Measurements from ENCODE around the gene CCDC9. TPM values are rescaled to one million over a fixed set of nuclear protein-coding genes. Genes with fewer than 3 reads are reported as not detected.
A peak's percentile ranks its signal among the peaks of the same experiment; 100 is the strongest.
"Not testable (repeated sequence)": the region's sequence is repeated elsewhere in the genome, so short reads cannot be mapped to it uniquely, and the experiment has no call there.

The CCDC9 gene
- polyA plus RNA-seq, 3 donors, result 20.6 to 30.1 (median 25.0) TPM

GRCh38 chr19:47274891-47275761 is 18.8 kb downstream of the CCDC9 start:
- no peak for DNase-seq (ENCODE audit: extremely low read depth in 1 of 11, low read depth in 9 of 11, low spot score in 4 of 11)

- no peak for DNase-seq (ENCODE audit: extremely low read depth in 1 of 11, low read depth in 9 of 11, low spot score in 4 of 11)
Observed at GRCh38 chr19:47275791-47276461, 19.6 kb downstream of the CCDC9 start.

DNA sequence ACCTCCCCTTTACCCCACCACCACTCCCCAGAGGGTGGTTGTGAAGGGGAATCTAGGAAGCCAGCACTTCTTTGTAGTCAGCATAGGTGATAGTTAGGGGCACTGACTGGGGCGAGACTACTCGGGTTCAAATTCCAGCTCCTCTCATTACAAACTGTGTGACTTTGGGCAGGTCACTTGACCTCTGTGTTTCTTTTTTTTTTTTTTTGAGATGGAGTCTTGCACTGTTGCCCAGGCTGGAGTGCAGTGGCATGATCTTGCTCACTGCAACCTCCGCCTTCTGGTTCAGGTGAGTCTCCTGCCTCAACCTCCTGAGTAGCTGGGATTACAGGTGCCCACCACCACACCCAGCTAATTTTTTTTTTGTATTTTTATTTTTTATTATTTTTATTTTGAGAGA is 20.2 kb downstream of the CCDC9 start:
- not testable (repeated sequence) for DNase-seq (ENCODE audit: extremely low read depth in 1 of 11, low read depth in 9 of 11, low spot score in 4 of 11)

GRCh38 chr19:47280183-47280797 is 24.0 kb downstream of the CCDC9 start:
- DNase-seq (ENCODE audit: extremely low read depth in 1 of 11, low read depth in 9 of 11, low spot score in 4 of 11), result no peak

DNA sequence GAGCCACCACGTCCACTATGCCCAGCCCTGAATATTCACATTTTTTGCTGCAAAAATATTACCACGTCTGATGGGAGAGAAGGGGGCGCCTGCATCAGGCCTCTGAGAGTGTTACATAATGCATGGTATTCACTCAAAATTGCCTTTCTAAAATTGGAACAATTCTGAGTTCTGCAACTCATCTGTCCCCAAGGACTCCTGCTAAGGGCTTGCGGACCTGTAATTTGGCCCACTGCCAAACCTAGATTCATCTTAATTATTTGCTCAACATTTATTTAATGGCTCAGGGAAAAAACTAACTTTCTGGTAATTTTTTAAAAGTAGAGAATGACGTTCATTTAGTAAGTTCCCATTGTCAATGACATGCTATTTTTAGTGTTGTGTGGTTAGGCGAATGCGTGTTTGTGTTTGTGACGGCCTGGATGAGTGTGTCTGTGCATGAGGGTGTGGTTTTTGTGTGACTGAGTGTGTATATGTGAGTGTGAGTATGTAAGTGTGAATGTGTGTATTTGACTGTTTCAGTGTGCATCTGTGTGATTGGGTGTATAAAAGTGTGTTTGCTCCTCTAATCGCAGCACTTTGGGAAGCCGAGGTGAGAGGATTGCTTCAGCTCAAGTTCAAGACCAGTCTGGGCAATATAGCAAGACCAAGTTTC is 27.2 kb downstream of the CCDC9 start:
- no peak for DNase-seq (ENCODE audit: extremely low read depth in 1 of 11, low read depth in 9 of 11, low spot score in 4 of 11)

DNA sequence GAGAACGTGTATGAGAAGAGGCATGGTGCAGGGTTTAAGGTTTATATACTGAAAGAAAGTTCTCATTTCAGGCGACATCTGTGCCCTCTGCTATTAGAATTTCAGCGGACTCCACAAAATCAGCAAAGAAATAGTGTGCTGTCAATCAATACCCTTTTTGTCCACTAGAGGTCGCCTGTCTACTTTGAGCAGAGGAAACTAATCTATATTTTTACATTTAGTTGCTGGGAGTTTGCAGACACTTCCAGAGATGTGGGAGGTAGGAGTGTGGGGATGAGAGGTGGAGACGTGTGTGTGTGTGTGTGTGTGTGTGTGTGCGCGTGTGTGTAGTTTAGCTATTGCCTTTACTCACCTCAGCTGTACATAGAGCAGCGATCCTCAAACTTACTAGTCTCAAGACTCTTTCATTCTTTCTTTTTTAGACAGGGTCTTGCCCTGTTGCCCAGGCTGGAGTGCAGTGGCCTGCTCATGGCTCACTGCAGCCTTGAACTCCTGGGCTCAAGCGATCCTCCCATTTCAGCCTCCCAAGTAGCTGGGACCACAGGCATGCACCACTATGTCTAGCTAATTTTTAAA is 28.1 kb downstream of the CCDC9 start:
- peak in 5 of 11 donors; percentile 44 to 66 (median 61) for DNase-seq (ENCODE audit: extremely low read depth in 1 of 11, low read depth in 9 of 11, low spot score in 4 of 11)

DNA sequence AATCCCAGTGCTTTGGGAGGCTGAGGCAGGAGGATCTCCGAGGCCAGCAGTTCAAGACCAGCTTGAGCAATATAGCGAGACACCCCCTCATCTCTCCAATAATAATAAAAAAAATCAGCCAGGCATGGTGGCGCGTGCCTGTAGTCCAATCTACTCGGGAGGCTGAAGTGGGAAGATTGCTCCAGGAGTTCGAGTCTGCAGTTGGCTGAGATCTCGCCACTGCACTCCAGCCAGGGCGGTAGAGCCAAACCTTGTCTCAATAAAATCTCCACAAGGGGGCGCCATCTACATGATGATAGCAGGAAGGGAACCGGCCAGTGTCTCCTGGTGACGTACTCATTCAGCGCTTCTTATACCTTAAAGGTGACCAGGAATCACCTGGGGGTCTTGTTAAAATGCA is 39.7 kb downstream of the CCDC9 start:
- peak in 8 of 11 donors; percentile 47 to 80 (median 62) for DNase-seq (ENCODE audit: extremely low read depth in 1 of 11, low read depth in 9 of 11, low spot score in 4 of 11)

DNA sequence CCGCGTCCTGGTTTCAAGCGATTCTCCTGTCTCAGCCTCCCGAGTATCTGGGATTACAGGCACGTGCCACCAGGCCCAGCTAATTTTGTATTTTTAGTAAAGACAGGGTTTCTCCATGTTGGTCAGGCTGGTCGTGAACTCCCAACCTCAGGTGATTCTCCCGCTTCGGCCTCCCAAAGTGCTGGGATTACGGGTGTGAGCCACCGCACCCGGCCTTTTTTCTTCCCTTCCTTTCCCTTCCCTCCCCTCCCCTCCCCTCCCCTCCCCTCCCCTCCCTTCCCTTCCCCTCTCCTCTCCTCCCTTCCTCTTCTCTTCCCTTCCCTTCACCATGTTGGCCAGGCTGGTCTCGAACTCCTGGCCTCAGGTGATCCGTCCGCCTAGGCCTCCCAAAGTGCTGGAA is 44.5 kb downstream of the CCDC9 start:
- not testable (repeated sequence) for DNase-seq (ENCODE audit: extremely low read depth in 1 of 11, low read depth in 9 of 11, low spot score in 4 of 11)

DNA sequence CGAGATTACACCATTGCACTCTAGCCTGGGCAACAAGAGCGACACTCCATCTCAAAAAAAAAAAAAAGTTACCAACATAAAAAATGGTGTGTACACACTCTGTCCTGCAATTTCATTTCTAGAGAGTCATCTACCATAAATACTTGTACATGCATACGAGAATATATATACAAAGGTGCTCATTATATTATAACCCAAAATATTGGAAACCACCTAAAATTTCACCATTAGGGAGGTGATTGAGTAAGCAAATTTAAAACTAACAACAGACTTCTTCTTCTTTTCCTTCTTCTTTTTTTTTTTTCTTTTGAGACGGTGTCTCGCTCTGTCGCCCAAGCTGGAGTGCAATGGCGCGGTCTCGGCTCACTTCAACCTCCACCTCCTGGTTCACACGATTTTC is 45.9 kb downstream of the CCDC9 start:
- DNase-seq (ENCODE audit: extremely low read depth in 1 of 11, low read depth in 9 of 11, low spot score in 4 of 11), result no peak

GRCh38 chr19:47303966-47304365 is 47.6 kb downstream of the CCDC9 start:
- DNase-seq (ENCODE audit: extremely low read depth in 1 of 11, low read depth in 9 of 11, low spot score in 4 of 11), result no peak

- peak in 3 of 11 donors; percentile 17 to 49 (median 21) for DNase-seq (ENCODE audit: extremely low read depth in 1 of 11, low read depth in 9 of 11, low spot score in 4 of 11)
Observed at GRCh38 chr19:47305309-47305751, 49.0 kb downstream of the CCDC9 start.

DNA sequence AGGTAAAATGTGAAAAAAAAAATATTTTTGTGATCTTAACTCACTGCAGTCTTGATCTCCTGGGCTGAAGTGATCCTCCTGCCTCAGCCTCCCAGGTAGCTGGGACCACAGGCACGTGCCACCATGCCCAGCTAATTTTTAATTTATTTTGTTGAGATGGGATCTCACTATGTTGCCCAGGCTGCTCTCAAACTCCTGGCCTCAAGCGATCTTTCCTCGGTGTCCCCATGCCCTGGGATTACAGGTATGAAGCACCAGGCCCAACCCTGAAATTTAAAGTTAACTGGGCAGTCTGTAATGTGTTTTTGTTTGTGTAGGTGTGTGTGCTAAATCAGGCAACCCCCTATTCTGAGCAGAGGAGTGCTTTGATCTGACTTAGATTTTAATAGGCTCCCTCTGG is 50.0 kb downstream of the CCDC9 start:
- DNase-seq (ENCODE audit: extremely low read depth in 1 of 11, low read depth in 9 of 11, low spot score in 4 of 11), result no peak

DNA sequence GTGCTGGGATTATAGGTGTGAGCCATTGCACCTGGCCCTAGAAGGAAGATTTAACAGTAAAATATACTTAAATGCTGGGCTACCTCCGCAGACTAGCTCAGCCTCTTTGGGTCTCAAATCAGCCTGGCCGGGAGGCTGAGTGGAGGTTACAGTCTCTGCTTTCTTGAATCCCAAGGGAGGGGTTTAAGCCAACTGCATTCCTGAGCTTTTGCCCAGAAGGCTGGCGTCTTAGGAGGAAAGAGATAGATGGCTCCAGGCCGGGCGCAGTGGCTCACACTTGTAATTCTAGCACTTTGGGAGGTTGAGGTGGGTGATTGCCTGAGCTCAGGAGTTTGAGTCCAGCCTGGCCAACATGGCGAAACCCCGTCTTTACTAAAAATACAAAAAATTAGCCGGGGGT is 52.7 kb downstream of the CCDC9 start:
- no peak for DNase-seq (ENCODE audit: extremely low read depth in 1 of 11, low read depth in 9 of 11, low spot score in 4 of 11)

- no peak for DNase-seq (ENCODE audit: extremely low read depth in 1 of 11, low read depth in 9 of 11, low spot score in 4 of 11)
Observed at GRCh38 chr19:47309608-47310007, 53.3 kb downstream of the CCDC9 start, which contains the start of gene C5AR1. Gene C5AR1 (plus strand): TSS chr19:47309861. CDS start chr19:47309896, 35 bp downstream.

DNA sequence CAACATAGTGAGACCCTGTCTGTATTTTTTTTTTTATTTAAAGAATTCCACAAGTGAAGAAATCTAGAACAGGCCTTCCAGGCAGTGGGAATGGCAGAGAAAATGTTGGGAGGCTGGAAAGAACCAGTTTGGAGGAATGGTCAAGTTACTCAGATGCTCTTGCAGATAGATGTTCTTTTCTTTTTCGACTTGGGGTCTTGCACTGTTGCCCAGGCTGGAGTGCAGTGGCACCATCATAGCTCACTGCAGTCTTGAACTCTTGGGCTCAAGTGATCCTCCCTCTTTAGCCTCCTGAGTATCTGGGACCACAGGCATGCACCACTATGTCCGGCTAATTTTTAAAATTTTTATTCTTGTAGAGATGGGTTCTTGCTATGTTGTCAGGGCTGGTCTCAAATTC is 54.0 kb downstream of the CCDC9 start:
- no peak for DNase-seq (ENCODE audit: extremely low read depth in 1 of 11, low read depth in 9 of 11, low spot score in 4 of 11)

DNA sequence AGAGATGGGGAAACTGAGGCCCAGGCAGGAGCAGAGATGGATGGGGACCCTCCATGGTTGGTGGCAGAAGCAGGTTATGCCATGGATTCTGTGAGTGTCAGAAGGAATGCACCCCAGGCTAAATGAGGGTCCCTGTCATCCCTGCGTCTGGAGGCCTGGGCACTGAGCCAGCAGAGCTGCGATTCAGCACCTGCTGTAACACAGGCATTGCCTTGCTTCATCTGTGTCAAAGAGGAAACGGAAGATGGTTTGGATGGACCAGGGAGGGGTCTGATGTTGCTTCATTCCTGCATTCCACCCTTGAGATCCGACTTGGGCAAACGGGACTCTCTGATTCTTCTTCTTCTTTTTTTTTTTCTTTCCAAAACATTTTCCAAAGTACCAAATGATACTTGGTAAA is 54.5 kb downstream of the CCDC9 start:
- DNase-seq (ENCODE audit: extremely low read depth in 1 of 11, low read depth in 9 of 11, low spot score in 4 of 11), result no peak

GRCh38 chr19:47312366-47313006 is 56.2 kb downstream of the CCDC9 start:
- DNase-seq (ENCODE audit: extremely low read depth in 1 of 11, low read depth in 9 of 11, low spot score in 4 of 11), result no peak

DNA sequence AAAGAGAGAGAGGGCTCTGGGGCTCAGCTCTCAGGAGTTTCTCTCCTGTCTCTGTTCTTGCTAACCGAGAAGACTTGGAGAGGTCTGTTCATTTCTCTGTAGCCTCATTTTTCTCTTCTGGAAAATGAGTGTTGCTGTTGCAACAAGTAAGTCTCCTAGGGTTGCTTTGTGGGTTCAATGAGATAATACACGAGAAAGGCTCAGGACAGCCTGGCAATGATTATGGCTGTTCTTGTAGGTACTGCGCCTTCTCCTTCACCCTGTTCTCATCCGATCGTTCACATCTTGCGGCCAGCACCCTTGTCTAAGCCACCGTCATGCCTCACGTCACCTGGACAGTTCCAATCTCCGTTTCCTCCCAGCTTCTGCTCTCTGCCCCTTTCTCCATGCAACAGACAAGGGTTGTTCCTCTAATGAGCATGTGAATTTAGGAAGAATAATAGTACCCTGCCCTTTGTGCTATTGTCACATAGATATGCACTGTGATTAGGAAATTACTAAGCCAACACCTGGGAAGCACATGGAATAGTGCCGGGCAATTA is 57.5 kb downstream of the CCDC9 start:
- DNase-seq (ENCODE audit: extremely low read depth in 1 of 11, low read depth in 9 of 11, low spot score in 4 of 11), result no peak

Measured in renal cortex interstitium (tissue), 11 donors.